ENCODE measurements around the gene USP4.
A peak's percentile ranks its signal among the peaks of the same experiment; 100 is the strongest.
"Not testable (repeated sequence)": the region's sequence is repeated elsewhere in the genome, so short reads cannot be mapped to it uniquely, and the experiment has no call there.

Gene USP4

GRCh38 chr3:49248840-49249227 is 91.0 kb downstream of the USP4 start:
- peak; percentile 79 for DNase-seq (ENCODE audit: low read depth)

GRCh38 chr3:49244581-49245205 is 95.2 kb downstream of the USP4 start:
- DNase-seq (ENCODE audit: low read depth), result peak; percentile 34

- DNase-seq (ENCODE audit: low read depth), result not testable (repeated sequence)
These were observed 99.8 kb downstream of the USP4 start for GRCh38 chr3:49240091-49240490.

GRCh38 chr3:49238274-49239127 is 101.4 kb downstream of the USP4 start:
- DNase-seq (ENCODE audit: low read depth), result peak; percentile 100

- DNase-seq (ENCODE audit: low read depth), result no peak
These were observed 102.5 kb downstream of the USP4 start for GRCh38 chr3:49237344-49237743.

GRCh38 chr3:49236226-49236625 is 103.6 kb downstream of the USP4 start:
- DNase-seq (ENCODE audit: low read depth), result no peak

- DNase-seq (ENCODE audit: low read depth), result not testable (repeated sequence)
These were observed 111.0 kb downstream of the USP4 start for GRCh38 chr3:49228817-49229216.

Data from amniotic epithelial cell (primary cell).